Measurements from ENCODE around the gene CFDP1.

- TF ChIP-seq POLR2AphosphoS5 (IDR thresholded peaks at IDR 0.05) (no peak), CTCF (IDR thresholded peaks at IDR 0.05) (no peak)
Measured at GRCh38 chr16:75288596-75289120, 144.6 kb downstream of the CFDP1 start.

Data from upper lobe of left lung (tissue), 4 donors.